RWPE1 (cell line): ENCODE measurements around the gene CPM.

Experiments
- CTCF ChIA-PET: fragments of 350-600 bp; sonication (Branson Sonifier 250); formaldehyde crosslinking; extraction: SDS; loops from one replicate; lab custom pipeline; 2021; lab: Yijun Ruan, JAX
- POLR2A ChIA-PET: fragments of 400-600 bp; formaldehyde crosslinking; extraction: SDS; loops from one replicate; lab custom pipeline; 2020; ENCODE audit warnings: antibody characterized with exemption; ENCODE audit not compliant: low non-redundant PET; lab: Yijun Ruan, JAX
- DNase-seq: peaks from one replicate; pipeline ENCODE4 v3.0.0; 2012; ENCODE audit warnings: low spot score
- H3K27ac ChIP-seq: fragments of 450-650 bp; 2 replicates; pipeline ENCODE4 v1.5.1; 2017
- TF ChIP-seq, protein P1 (sequence below): fragments of 450-650 bp; conservative IDR thresholded peaks from 2 replicates; pipeline ENCODE4 v1.5.1; 2017; ENCODE audit warnings: low read depth, mild to moderate bottlenecking

Gene CPM

DNA sequence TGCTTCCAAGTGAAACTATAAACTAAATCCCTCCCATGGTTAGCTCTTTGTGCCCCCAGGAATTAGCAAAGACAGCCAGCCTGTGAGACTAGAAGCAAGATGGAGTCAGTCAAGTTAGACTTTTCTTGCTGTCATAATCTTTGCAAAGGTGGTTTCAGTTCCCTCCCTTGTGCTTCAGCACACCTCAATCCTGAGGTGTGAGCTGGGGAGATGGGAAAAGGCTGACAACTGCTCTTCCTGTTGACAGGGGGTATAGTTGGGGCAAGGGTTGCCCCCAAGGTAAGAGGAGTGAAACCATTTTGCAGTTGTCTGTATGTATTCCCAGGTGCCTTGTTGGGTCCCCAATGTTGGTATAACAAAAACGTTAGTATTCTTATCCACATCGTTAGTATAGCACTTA is 12.3 kb upstream of the CPM start:
- TF ChIP-seq, protein P1, sequence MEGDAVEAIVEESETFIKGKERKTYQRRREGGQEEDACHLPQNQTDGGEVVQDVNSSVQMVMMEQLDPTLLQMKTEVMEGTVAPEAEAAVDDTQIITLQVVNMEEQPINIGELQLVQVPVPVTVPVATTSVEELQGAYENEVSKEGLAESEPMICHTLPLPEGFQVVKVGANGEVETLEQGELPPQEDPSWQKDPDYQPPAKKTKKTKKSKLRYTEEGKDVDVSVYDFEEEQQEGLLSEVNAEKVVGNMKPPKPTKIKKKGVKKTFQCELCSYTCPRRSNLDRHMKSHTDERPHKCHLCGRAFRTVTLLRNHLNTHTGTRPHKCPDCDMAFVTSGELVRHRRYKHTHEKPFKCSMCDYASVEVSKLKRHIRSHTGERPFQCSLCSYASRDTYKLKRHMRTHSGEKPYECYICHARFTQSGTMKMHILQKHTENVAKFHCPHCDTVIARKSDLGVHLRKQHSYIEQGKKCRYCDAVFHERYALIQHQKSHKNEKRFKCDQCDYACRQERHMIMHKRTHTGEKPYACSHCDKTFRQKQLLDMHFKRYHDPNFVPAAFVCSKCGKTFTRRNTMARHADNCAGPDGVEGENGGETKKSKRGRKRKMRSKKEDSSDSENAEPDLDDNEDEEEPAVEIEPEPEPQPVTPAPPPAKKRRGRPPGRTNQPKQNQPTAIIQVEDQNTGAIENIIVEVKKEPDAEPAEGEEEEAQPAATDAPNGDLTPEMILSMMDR, result no peak
- ChIA-PET POLR2A (interaction anchor here (0.7 kb wide), 1 partner anchor 231 kb away, joined by 3 read pairs; no protein-coding TSS in a partner anchor), CTCF (no interaction called here)
- no peak for DNase-seq
- no peak overlapping the region for H3K27ac ChIP-seq

DNA sequence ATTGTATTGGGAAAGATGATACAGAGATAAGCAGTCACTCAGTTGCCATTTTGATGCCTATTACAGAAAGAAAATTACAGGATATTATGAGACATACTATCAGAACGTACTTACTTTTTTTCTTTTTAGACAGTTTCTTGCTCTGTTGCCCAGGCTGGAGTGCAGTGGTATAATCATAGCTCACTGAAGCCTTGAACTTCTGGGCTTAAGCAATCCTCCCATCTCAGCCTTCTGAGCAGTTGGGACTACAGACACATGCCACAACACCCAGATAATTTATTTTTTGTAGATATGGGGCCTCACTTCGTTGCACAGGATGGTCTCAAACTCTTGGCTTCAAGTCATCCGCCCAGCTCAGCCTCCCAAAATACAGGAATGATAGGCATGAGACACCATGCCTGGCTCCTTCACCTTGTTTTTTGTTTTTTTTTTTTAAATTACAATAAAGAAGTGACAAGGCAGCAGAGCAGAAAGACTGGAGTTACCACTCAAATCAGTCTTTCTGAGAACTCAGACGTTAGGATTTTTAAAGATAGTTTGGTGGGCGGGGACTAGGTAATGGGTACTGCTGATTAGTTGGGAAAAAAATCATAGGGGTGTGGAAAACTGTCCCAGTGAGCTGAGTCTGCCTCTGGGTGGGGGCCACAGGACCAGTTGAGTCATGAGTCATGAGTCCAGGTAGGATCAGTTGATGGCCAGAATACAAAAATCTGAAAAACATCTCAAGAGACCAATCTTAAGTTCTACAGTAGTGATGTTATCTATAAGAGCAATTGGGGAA is 11.5 kb upstream of the CPM start:
- POLR2A ChIA-PET, result interaction anchor here (0.7 kb wide), 1 partner anchor 232 kb away, joined by 3 read pairs; no protein-coding TSS in a partner anchor
- no peak for DNase-seq
- TF ChIP-seq, protein P1, result no peak
- no peak overlapping the region for H3K27ac ChIP-seq
- CTCF ChIA-PET, result no interaction called here

DNA sequence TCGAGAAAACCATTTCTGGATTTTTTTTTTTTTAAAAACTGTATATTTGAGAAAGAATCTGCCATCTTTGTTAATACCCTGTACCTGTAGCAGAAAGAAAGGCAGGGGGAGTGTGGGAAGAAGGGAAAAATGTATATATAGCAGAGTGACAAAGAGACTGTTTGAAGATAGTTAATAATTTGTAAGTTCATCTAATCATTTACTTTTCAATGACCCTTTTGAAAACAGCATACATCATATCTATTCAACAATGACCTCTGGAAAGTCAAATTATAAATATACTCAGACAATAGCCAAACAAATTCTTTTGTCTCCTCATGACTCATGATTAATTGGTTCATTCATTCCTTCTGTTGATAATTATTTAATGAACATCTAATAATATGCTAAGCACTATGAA is 10.9 kb upstream of the CPM start:
- POLR2A ChIA-PET, result no interaction called here
- CTCF ChIA-PET, result no interaction called here

DNA sequence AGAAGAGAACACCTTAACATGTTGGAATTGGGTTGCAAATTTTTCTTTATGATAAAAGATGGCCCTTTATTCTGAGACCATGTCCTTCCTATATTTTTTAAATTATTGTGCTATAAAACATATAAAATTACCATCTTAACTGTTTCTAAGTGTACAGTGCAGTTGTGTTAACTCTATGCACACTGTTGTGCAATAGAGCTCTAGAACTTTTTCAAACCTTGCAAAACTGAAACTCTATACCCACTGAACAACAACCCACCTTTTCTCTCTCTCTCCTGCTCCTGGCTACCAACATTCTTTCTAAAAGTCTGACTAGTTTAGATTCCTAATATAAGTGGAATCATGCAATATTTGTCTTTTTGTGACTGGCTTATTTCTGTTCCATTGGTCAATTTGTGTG is 7.8 kb upstream of the CPM start:
- no peak for DNase-seq
- TF ChIP-seq, protein P1, result no peak
- POLR2A ChIA-PET, result interaction anchor here (0.7 kb wide), 1 partner anchor 50 kb away, joined by 5 read pairs; no protein-coding TSS in a partner anchor
- no peak overlapping the region for H3K27ac ChIP-seq
- CTCF ChIA-PET, result no interaction called here

More for the DNA sequence above, 10.9 kb upstream of the CPM start:
- no peak for DNase-seq
- TF ChIP-seq, protein P1, result no peak
- no peak overlapping the region for H3K27ac ChIP-seq

DNA sequence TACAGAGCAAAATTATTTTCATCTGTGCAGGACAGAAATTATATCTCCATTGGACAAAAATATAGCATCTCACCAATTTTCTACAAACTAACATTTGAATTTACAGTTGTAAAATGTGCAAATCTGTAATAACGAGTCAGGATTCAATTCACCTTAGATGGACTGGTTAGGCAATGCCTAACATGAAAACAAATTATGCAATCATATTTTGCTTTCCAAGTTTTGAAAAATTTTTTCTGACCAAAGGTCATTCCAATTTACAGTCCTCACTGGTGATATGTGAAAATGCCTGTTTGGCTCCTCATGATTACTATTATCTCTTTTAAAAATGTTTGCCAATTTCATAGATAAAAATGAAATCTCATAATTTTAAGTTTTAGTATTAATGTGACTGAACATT is 6.5 kb upstream of the CPM start:
- no peak overlapping the region for H3K27ac ChIP-seq
- TF ChIP-seq, protein P1, result no peak
- no peak for DNase-seq
- ChIA-PET CTCF (no interaction called here), POLR2A (no interaction called here)

DNA sequence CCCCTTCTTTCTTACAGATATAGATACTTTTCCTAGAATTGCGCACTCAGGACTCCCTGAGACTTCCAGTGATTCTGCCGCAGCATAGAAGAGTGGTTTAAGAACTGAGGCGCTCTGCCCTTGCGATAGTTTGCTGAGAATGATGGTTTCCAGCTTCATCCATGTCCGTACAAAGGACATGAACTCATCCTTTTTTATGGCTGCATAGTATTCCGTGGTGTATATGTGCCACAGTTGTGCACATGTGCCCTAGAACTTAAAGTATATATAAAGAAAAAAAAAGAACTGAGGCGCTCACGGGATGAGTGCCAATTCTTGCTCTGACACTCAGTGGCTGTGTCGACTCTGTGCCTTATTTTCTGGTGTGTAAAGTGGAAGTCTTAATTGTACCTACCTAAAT is 1.4 kb upstream of the CPM start:
- ChIA-PET POLR2A (no interaction called here), CTCF (no interaction called here)
- DNase-seq, result no peak
- no peak overlapping the region for H3K27ac ChIP-seq
- TF ChIP-seq, protein P1, result no peak
